ENCODE measurements around the gene CARS1. TPM values are rescaled to one million over a fixed set of nuclear protein-coding genes. Genes with fewer than 3 reads are reported as not detected.

Gene CARS1
- total and polyA plus RNA-seq, 2 experiments from 2014 or later, result 72.9 to 95.9 TPM

DNA sequence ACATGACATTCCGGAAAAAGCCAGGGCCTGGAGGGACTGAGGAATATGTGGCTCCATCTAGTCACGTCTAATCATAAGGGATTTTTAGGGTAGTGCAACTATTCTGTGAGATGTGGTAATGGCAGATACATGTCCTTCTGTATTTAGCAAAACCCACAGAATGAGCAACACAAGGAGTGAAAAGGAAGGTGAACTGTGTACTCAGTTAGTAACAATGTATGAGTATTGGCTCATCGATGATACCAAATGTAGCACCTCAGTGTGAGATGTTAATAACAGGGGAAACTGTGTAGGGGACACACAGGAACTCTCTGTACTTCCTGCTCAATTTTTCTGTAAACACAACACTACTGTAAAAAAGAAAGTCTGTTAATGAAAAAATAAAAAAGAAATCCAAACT, 42.0 kb upstream of the CARS1 start:
- Histone ChIP-seq H3F3A (replicated peaks; ENCODE audit: low read depth) (no peaks in the 10 kb centered on the region), H3K27me3 (ENCODE audit: insufficient read depth) (no peaks in the 10 kb centered on the region), H3K79me2 (replicated peaks; ENCODE audit: insufficient read depth) (no peaks in the 10 kb centered on the region), H4K20me1 (replicated peaks; ENCODE audit: insufficient read depth) (no peaks in the 10 kb centered on the region), H3K9me2 (ENCODE audit: insufficient read depth) (no peaks in the 10 kb centered on the region), H3K27ac (ENCODE audit: low read depth) (no peak overlapping the region), H3K36me3 (ENCODE audit: insufficient read depth) (no peaks in the 10 kb centered on the region), H2AFZ (no peak overlapping the region), H3K4me3 (no peak overlapping the region), H3K4me1 (ENCODE audit: insufficient read depth) (no peaks in the 10 kb centered on the region), H3K4me2 (no peak overlapping the region)
- no peak for DNase-seq (ENCODE audit: low spot score)
- peaks cover 3% of the 10 kb centered on the region; the same call in 1 of the 3 replicates for H3K4me1 Mint-ChIP-seq
- ATAC-seq, result no peak
- no peak overlapping the region for H3K4me3 Mint-ChIP-seq
- H3K27ac Mint-ChIP-seq, result no peak overlapping the region
- peaks cover 4% of the 10 kb centered on the region; the same call in 1 of the 3 replicates for H3K36me3 Mint-ChIP-seq (ENCODE audit: low read depth)
- H3K27me3 Mint-ChIP-seq (ENCODE audit: insufficient read depth, low read depth, poor library complexity), result peaks cover 7% of the 10 kb centered on the region
- TF ChIP-seq ZNF114 (CRISPR knock-in tag; IDR thresholded peaks at IDR 0.05) (no peak), ZNF331 (CRISPR knock-in tag; IDR thresholded peaks at IDR 0.05; ENCODE audit: low read depth) (no peak), EZH2 (IDR thresholded peaks at IDR 0.05; ENCODE audit: low read depth, unreplicated experiment) (no peak), POLR2AphosphoS5 (IDR thresholded peaks at IDR 0.05; ENCODE audit: low read depth) (no peak), JUNB (IDR thresholded peaks at IDR 0.05; ENCODE audit: unreplicated experiment) (no peak), NANOG (IDR thresholded peaks at IDR 0.05; ENCODE audit: borderline replicate concordance) (no peak), CREB1 (CRISPR knock-in tag; IDR thresholded peaks at IDR 0.05; ENCODE audit: low read depth) (no peak)
- TF ChIP-seq, protein P1, sequence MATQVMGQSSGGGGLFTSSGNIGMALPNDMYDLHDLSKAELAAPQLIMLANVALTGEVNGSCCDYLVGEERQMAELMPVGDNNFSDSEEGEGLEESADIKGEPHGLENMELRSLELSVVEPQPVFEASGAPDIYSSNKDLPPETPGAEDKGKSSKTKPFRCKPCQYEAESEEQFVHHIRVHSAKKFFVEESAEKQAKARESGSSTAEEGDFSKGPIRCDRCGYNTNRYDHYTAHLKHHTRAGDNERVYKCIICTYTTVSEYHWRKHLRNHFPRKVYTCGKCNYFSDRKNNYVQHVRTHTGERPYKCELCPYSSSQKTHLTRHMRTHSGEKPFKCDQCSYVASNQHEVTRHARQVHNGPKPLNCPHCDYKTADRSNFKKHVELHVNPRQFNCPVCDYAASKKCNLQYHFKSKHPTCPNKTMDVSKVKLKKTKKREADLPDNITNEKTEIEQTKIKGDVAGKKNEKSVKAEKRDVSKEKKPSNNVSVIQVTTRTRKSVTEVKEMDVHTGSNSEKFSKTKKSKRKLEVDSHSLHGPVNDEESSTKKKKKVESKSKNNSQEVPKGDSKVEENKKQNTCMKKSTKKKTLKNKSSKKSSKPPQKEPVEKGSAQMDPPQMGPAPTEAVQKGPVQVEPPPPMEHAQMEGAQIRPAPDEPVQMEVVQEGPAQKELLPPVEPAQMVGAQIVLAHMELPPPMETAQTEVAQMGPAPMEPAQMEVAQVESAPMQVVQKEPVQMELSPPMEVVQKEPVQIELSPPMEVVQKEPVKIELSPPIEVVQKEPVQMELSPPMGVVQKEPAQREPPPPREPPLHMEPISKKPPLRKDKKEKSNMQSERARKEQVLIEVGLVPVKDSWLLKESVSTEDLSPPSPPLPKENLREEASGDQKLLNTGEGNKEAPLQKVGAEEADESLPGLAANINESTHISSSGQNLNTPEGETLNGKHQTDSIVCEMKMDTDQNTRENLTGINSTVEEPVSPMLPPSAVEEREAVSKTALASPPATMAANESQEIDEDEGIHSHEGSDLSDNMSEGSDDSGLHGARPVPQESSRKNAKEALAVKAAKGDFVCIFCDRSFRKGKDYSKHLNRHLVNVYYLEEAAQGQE (IDR thresholded peaks at IDR 0.05; ENCODE audit: unreplicated experiment), result no peak
- TF ChIP-seq, protein P2, sequence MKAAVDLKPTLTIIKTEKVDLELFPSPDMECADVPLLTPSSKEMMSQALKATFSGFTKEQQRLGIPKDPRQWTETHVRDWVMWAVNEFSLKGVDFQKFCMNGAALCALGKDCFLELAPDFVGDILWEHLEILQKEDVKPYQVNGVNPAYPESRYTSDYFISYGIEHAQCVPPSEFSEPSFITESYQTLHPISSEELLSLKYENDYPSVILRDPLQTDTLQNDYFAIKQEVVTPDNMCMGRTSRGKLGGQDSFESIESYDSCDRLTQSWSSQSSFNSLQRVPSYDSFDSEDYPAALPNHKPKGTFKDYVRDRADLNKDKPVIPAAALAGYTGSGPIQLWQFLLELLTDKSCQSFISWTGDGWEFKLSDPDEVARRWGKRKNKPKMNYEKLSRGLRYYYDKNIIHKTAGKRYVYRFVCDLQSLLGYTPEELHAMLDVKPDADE (IDR thresholded peaks at IDR 0.05), result no peak
- H3K9me3 Mint-ChIP-seq, result peaks cover 8% of the 10 kb centered on the region

DNA sequence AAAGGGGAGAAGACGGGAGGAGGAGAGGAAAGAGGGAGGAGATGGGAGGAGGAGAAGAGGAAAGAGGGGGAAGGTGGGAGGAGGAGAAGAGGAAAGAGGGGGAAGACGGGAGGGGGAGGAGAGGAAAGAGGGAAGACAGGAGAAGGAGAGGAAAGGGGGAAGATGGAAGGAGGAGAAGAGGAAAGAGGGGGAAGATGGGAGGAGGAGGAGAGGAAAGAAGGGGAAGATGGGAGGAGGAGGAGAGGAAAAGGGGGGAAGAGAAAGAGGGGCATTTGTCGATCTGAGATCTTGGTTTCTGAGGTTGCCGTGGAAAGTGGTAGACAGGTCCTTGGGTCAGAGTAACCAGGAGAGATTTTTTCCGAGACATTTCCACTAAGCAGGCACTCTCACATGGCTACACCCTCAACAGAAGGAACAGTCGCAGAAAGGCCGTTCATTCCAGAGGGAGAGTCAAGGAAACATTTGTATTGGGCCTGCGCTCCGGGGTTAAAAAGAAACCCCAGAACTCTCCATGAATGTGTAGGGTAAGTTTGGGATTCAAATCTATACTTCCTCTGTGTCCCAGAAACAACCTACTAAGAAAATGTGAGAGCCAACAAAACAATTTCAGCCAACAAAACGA, 39.8 kb upstream of the CARS1 start:
- Mint-ChIP-seq H3K27ac (no peak overlapping the region), H3K4me3 (no peak overlapping the region), H3K27me3 (ENCODE audit: insufficient read depth, low read depth, poor library complexity) (peaks cover 7% of the 10 kb centered on the region), H3K36me3 (ENCODE audit: low read depth) (peaks cover 4% of the 10 kb centered on the region; the same call in 1 of the 3 replicates), H3K9me3 (peaks cover 8% of the 10 kb centered on the region), H3K4me1 (peaks cover 11% of the 10 kb centered on the region; the same call in 2 of the 3 replicates)
- Histone ChIP-seq H3F3A (replicated peaks; ENCODE audit: low read depth) (no peaks in the 10 kb centered on the region), H3K79me2 (replicated peaks; ENCODE audit: insufficient read depth) (no peaks in the 10 kb centered on the region), H3K4me1 (ENCODE audit: insufficient read depth) (peaks cover 2% of the 10 kb centered on the region; the same call in 1 of the 2 replicates), H2AFZ (no peak overlapping the region), H3K4me2 (no peak overlapping the region), H4K20me1 (replicated peaks; ENCODE audit: insufficient read depth) (no peaks in the 10 kb centered on the region), H3K27ac (ENCODE audit: low read depth) (no peak overlapping the region), H3K36me3 (ENCODE audit: insufficient read depth) (no peaks in the 10 kb centered on the region), H3K4me3 (no peak overlapping the region), H3K27me3 (ENCODE audit: insufficient read depth) (no peaks in the 10 kb centered on the region), H3K9me2 (ENCODE audit: insufficient read depth) (no peaks in the 10 kb centered on the region)
- no peak for DNase-seq (ENCODE audit: low spot score)
- no peak for ATAC-seq
- no peak for TF ChIP-seq EZH2phosphoT487 (IDR thresholded peaks at IDR 0.05; ENCODE audit: unreplicated experiment)
- TF ChIP-seq NANOG (IDR thresholded peaks at IDR 0.05; ENCODE audit: borderline replicate concordance), result no peak
- TF ChIP-seq, protein P3, sequence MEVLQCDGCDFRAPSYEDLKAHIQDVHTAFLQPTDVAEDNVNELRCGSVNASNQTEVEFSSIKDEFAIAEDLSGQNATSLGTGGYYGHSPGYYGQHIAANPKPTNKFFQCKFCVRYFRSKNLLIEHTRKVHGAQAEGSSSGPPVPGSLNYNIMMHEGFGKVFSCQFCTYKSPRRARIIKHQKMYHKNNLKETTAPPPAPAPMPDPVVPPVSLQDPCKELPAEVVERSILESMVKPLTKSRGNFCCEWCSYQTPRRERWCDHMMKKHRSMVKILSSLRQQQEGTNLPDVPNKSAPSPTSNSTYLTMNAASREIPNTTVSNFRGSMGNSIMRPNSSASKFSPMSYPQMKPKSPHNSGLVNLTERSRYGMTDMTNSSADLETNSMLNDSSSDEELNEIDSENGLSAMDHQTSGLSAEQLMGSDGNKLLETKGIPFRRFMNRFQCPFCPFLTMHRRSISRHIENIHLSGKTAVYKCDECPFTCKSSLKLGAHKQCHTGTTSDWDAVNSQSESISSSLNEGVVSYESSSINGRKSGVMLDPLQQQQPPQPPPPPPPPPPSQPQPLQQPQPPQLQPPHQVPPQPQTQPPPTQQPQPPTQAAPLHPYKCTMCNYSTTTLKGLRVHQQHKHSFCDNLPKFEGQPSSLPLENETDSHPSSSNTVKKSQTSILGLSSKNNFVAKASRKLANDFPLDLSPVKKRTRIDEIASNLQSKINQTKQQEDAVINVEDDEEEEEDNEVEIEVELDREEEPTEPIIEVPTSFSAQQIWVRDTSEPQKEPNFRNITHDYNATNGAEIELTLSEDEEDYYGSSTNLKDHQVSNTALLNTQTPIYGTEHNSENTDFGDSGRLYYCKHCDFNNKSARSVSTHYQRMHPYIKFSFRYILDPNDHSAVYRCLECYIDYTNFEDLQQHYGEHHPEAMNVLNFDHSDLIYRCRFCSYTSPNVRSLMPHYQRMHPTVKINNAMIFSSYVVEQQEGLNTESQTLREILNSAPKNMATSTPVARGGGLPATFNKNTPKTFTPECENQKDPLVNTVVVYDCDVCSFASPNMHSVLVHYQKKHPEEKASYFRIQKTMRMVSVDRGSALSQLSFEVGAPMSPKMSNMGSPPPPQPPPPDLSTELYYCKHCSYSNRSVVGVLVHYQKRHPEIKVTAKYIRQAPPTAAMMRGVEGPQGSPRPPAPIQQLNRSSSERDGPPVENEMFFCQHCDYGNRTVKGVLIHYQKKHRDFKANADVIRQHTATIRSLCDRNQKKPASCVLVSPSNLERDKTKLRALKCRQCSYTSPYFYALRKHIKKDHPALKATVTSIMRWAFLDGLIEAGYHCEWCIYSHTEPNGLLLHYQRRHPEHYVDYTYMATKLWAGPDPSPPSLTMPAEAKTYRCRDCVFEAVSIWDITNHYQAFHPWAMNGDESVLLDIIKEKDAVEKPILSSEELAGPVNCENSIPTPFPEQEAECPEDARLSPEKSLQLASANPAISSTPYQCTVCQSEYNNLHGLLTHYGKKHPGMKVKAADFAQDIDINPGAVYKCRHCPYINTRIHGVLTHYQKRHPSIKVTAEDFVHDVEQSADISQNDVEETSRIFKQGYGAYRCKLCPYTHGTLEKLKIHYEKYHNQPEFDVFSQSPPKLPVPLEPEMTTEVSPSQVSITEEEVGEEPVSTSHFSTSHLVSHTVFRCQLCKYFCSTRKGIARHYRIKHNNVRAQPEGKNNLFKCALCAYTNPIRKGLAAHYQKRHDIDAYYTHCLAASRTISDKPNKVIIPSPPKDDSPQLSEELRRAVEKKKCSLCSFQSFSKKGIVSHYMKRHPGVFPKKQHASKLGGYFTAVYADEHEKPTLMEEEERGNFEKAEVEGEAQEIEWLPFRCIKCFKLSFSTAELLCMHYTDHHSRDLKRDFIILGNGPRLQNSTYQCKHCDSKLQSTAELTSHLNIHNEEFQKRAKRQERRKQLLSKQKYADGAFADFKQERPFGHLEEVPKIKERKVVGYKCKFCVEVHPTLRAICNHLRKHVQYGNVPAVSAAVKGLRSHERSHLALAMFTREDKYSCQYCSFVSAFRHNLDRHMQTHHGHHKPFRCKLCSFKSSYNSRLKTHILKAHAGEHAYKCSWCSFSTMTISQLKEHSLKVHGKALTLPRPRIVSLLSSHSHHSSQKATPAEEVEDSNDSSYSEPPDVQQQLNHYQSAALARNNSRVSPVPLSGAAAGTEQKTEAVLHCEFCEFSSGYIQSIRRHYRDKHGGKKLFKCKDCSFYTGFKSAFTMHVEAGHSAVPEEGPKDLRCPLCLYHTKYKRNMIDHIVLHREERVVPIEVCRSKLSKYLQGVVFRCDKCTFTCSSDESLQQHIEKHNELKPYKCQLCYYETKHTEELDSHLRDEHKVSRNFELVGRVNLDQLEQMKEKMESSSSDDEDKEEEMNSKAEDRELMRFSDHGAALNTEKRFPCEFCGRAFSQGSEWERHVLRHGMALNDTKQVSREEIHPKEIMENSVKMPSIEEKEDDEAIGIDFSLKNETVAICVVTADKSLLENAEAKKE (CRISPR knock-in tag; IDR thresholded peaks at IDR 0.05), result no peak

All from GM23338 (cell line).